PC-9 (cell line): Measurements from ENCODE around the gene TUBB4B. TPM values are rescaled to one million over a fixed set of nuclear protein-coding genes. Genes with fewer than 3 reads are reported as not detected.

Experiments used
- BruUV-seq: library from RNA; stranded (reverse); fragments of 400-500 nt; replicated peaks from 2 replicates; lab custom pipeline; 2021; lab: Mats Ljungman, UMichigan
- CTCF ChIA-PET: fragments of 300-600 bp; sonication (Branson Sonifier 250); formaldehyde crosslinking; loops from one replicate; lab custom pipeline; 2022; ENCODE audit warnings: antibody characterized with exemption; lab: Charles Lee
- POLR2A ChIA-PET: fragments of 300-600 bp; sonication (Branson Sonifier 250); formaldehyde crosslinking; loops from one replicate; lab custom pipeline; 2022; ENCODE audit warnings: antibody characterized with exemption; ENCODE audit not compliant: unreplicated experiment; lab: Charles Lee
- DNase-seq, 2 experiments: peaks; one replicate each; pipeline versions ENCODE4 v3.0.0 to v3.0.0-alpha.2; 2015 to 2022; ENCODE audit warnings: mixed read lengths in 1 of 2
- H2AFZ ChIP-seq: fragments of 200-600 bp; sonication (generic); 2 replicates; pipeline ENCODE4 v1.8.1; 2017; ENCODE audit warnings: antibody characterized with exemption
- H3F3A ChIP-seq: fragments of 200-600 bp; sonication (generic); 2 replicates; pipeline ENCODE4 v1.8.1; 2017; ENCODE audit warnings: antibody characterized with exemption, mild to moderate bottlenecking, low read depth; ENCODE audit not compliant: insufficient read depth
- H3K27ac ChIP-seq: fragments of 200-600 bp; sonication (generic); 2 replicates; pipeline ENCODE4 v1.6.1; 2016; ENCODE audit warnings: mixed run types
- H3K27me3 ChIP-seq: fragments of 200-600 bp; sonication (generic); 2 replicates; pipeline ENCODE4 v1.6.1; 2016; ENCODE audit warnings: low read depth, mixed run types; ENCODE audit not compliant: insufficient read depth
- H3K36me3 ChIP-seq: fragments of 200-600 bp; sonication (generic); 2 replicates; pipeline ENCODE4 v1.6.1; 2016; ENCODE audit warnings: low read depth, mixed run types
- H3K4me1 ChIP-seq: fragments of 200-600 bp; sonication (generic); replicated peaks from 2 replicates; pipeline ENCODE4 v1.6.1; 2016; ENCODE audit warnings: mixed run types; ENCODE audit not compliant: insufficient read depth
- H3K4me2 ChIP-seq: fragments of 200-600 bp; sonication (generic); 2 replicates; pipeline ENCODE4 v1.6.1; 2017; ENCODE audit warnings: mixed run types
- H3K4me3 ChIP-seq: fragments of 200-600 bp; sonication (generic); 2 replicates; pipeline ENCODE4 v1.6.1; 2016; ENCODE audit warnings: mixed run types
- H3K79me2 ChIP-seq: fragments of 200-600 bp; sonication (generic); 2 replicates; pipeline ENCODE4 v1.6.1; 2017; ENCODE audit warnings: low read depth, mixed run types
- H3K9me2 ChIP-seq: fragments of 200-600 bp; sonication (generic); 2 replicates; pipeline ENCODE4 v1.8.1; 2017; ENCODE audit warnings: mild to moderate bottlenecking; ENCODE audit not compliant: insufficient read depth
- H3K9me3 ChIP-seq: fragments of 200-600 bp; sonication (generic); 2 replicates; pipeline ENCODE4 v1.8.1; 2016; ENCODE audit warnings: low read depth; ENCODE audit not compliant: insufficient read depth
- H4K20me1 ChIP-seq: fragments of 200-600 bp; sonication (generic); 2 replicates; pipeline ENCODE4 v1.8.1; 2017; ENCODE audit not compliant: insufficient read depth
- CTCF ChIP-seq: fragments of 200-600 bp; sonication (generic); conservative IDR thresholded peaks from 2 replicates; pipeline ENCODE4 v1.6.1; 2017; ENCODE audit warnings: mixed run types, antibody characterized with exemption, mild to moderate bottlenecking, moderate library complexity
- EZH2 ChIP-seq: fragments of 200-600 bp; sonication (generic); IDR thresholded peaks from 2 replicates; pipeline ENCODE4 v1.8.0; 2017; ENCODE audit warnings: antibody characterized with exemption, low read depth
- intact Hi-C: fragments of 100-400 bp; cut with micrococcal nuclease; formaldehyde crosslinking; loops from one replicate; pipeline ENCODE4 v1.10.0; 2022; ENCODE audit not compliant: unreplicated experiment
- total RNA-seq: library from RNA; stranded (reverse); gene quantifications from 2 replicates; pipeline ENCODE4 v1.2.3, GENCODE V29; 2021

TUBB4B gene
- total RNA-seq, 1 experiment from 2014 or later: 494 TPM

GRCh38 chr9:137205126-137206069 lies 35.7 kb upstream of the TUBB4B start, which contains the start of the genes NDOR1 and TMEM203:
Gene NDOR1 (plus strand): TSS chr9:137205700. CDS start chr9:137205778, 78 bp downstream.
Gene TMEM203 (minus strand): TSS chr9:137205648. CDS start chr9:137205414, 234 bp downstream.
- peaks cover 66% of the 10 kb centered on the region for H3K79me2 ChIP-seq
- peak within 1 kb of the TSS; percentile 84 for H2AFZ ChIP-seq
- intact Hi-C loops: no loop called here
- H3K36me3 ChIP-seq: no peaks in the 10 kb centered on the region
- TF ChIP-seq EZH2: no peak
- peaks cover 7% of the 10 kb centered on the region; the same call in 1 of the 2 replicates for H4K20me1 ChIP-seq
- POLR2A ChIA-PET: interaction anchor here (0.6 to 0.8 kb wide), 3 partner anchors 18 to 258 kb away, joined by 3 to 8 read pairs (median 3); no protein-coding TSS in a partner anchor
- peak within 1 kb of the TSS; percentile 99 for H3K4me3 ChIP-seq
- peak; percentile 65 to 85 for DNase-seq
- H3K4me1 ChIP-seq: peaks cover 29% of the 10 kb centered on the region
- H3K27ac ChIP-seq: no peak within 1 kb of the TSS
- H3K4me2 ChIP-seq: peak within 1 kb of the TSS; percentile 100
- no peaks in the 10 kb centered on the region for H3K9me2 ChIP-seq
- H3K27me3 ChIP-seq: no peaks in the 10 kb centered on the region
- peaks cover 25% of the 10 kb centered on the region; the same call in 1 of the 2 replicates for H3F3A ChIP-seq
- CTCF ChIA-PET: interaction anchor here (0.7 kb wide), 1 partner anchor 17 kb away, joined by 3 read pairs; no protein-coding TSS in a partner anchor
- no peaks in the 10 kb centered on the region for H3K9me3 ChIP-seq
- no TSS peak for BruUV-seq

GRCh38 chr9:137206602-137207001 lies 34.5 kb upstream of the TUBB4B start:
- ChIA-PET POLR2A (interaction anchor here (0.7 kb wide), 1 partner anchor 13 kb away, joined by 3 read pairs; no protein-coding TSS in a partner anchor), CTCF (interaction anchor here (0.6 kb wide), 1 partner anchor 33 kb away, joined by 7 read pairs; no protein-coding TSS in a partner anchor)
- intact Hi-C loops: no loop called here
- peaks cover 23% of the 10 kb centered on the region; the same call in 1 of the 2 replicates for H3F3A ChIP-seq
- peak overlapping the region; percentile 99 for H3K4me3 ChIP-seq
- H4K20me1 ChIP-seq: peaks cover 7% of the 10 kb centered on the region; the same call in 1 of the 2 replicates
- H3K79me2 ChIP-seq: peaks cover 61% of the 10 kb centered on the region
- no TSS peak for BruUV-seq
- DNase-seq: no peak
- H3K27me3 ChIP-seq: no peaks in the 10 kb centered on the region
- no peak overlapping the region for H3K27ac ChIP-seq
- H3K4me1 ChIP-seq: peaks cover 25% of the 10 kb centered on the region
- H3K9me3 ChIP-seq: no peaks in the 10 kb centered on the region
- TF ChIP-seq CTCF (no peak), EZH2 (no peak)
- no peaks in the 10 kb centered on the region for H3K36me3 ChIP-seq
- H2AFZ ChIP-seq: no peak overlapping the region
- H3K9me2 ChIP-seq: no peaks in the 10 kb centered on the region
- H3K4me2 ChIP-seq: peak overlapping the region; percentile 100

- intact Hi-C loops: no loop called here
- H3K9me2 ChIP-seq: no peaks in the 10 kb centered on the region
- H2AFZ ChIP-seq: no peak overlapping the region
- H3K36me3 ChIP-seq: no peaks in the 10 kb centered on the region
- no peak overlapping the region for H3K4me3 ChIP-seq
- no TSS peak for BruUV-seq
- POLR2A ChIA-PET: no interaction called here
- H3K27ac ChIP-seq: no peak overlapping the region
- no peak for DNase-seq
- peaks cover 3% of the 10 kb centered on the region; the same call in 1 of the 2 replicates for H3F3A ChIP-seq
- no peaks in the 10 kb centered on the region for H4K20me1 ChIP-seq
- no peaks in the 10 kb centered on the region for H3K9me3 ChIP-seq
- H3K27me3 ChIP-seq: no peaks in the 10 kb centered on the region
- peaks cover 15% of the 10 kb centered on the region for H3K79me2 ChIP-seq
- no peak for TF ChIP-seq CTCF
- H3K4me1 ChIP-seq: peaks cover 3% of the 10 kb centered on the region
- H3K4me2 ChIP-seq: no peak overlapping the region
- CTCF ChIA-PET: no interaction called here
Observed at GRCh38 chr9:137211532-137211931, 29.6 kb upstream of the TUBB4B start.
